SK-N-SH treated with all-trans-retinoic acid at 6 μM for 48 hours (cell line): ENCODE measurements around the gene AFDN.

ENCODE experiments used
- ARNTL ChIP-seq: fragments of 450-650 bp; formaldehyde crosslinking; IDR thresholded peaks from 2 replicates; pipeline ENCODE4 v1.5.0; 2020; ENCODE audit warnings: low read depth, mild to moderate bottlenecking, moderate library complexity, borderline replicate concordance
- CREB5 ChIP-seq: fragments of 250-450 bp; sonication (Bioruptor Pico); IDR thresholded peaks from 2 replicates; pipeline ENCODE4 v1.5.1; 2020; ENCODE audit warnings: low read depth, mild to moderate bottlenecking, moderate library complexity
- CSRNP3 ChIP-seq: fragments of 250-450 bp; sonication (Bioruptor Pico); IDR thresholded peaks from 2 replicates; pipeline ENCODE4 v1.5.1; 2021; ENCODE audit warnings: mild to moderate bottlenecking, moderate library complexity
- GLIS3 ChIP-seq: fragments of 250-450 bp; sonication (Bioruptor Pico); IDR thresholded peaks from 2 replicates; pipeline ENCODE4 v1.5.0; 2020; ENCODE audit warnings: mild to moderate bottlenecking, moderate library complexity
- PATZ1 ChIP-seq: fragments of 250-450 bp; sonication (Bioruptor Pico); IDR thresholded peaks from 2 replicates; pipeline ENCODE4 v1.8.0; 2020; ENCODE audit warnings: mild to moderate bottlenecking, moderate library complexity, borderline replicate concordance
- PPARA ChIP-seq: fragments of 250-450 bp; sonication (Bioruptor Pico); IDR thresholded peaks from 2 replicates; pipeline ENCODE4 v1.5.0; 2020; ENCODE audit warnings: mild to moderate bottlenecking, borderline replicate concordance
- RARB ChIP-seq: fragments of 250-450 bp; sonication (Bioruptor Pico); IDR thresholded peaks from 2 replicates; pipeline ENCODE4 v1.8.0; 2021; ENCODE audit warnings: mild to moderate bottlenecking, moderate library complexity
- TOX ChIP-seq: fragments of 250-450 bp; sonication (Bioruptor Pico); IDR thresholded peaks from 2 replicates; pipeline ENCODE4 v1.8.0; 2021; ENCODE audit warnings: mild to moderate bottlenecking, moderate library complexity, borderline replicate concordance
- ZC3H10 ChIP-seq: fragments of 250-450 bp; sonication (Bioruptor Pico); IDR thresholded peaks from 2 replicates; pipeline ENCODE4 v1.5.1; 2021; ENCODE audit warnings: mild to moderate bottlenecking, moderate library complexity
- ZFP3 ChIP-seq: fragments of 250-450 bp; sonication (Bioruptor Pico); IDR thresholded peaks from 2 replicates; pipeline ENCODE4 v1.5.0; 2020; ENCODE audit warnings: mild to moderate bottlenecking, moderate library complexity
- ZNF565 ChIP-seq: fragments of 450-650 bp; formaldehyde crosslinking; conservative IDR thresholded peaks from 2 replicates; pipeline ENCODE4 v1.5.0; 2020; ENCODE audit warnings: low read depth, mild to moderate bottlenecking, moderate library complexity

GRCh38 chr6:167947716-167948115 lies 121.0 kb downstream of the AFDN start:
- TF ChIP-seq PATZ1 (CRISPR knock-in tag), result no peak
- no peak for TF ChIP-seq TOX (CRISPR knock-in tag)
- TF ChIP-seq ZC3H10 (CRISPR knock-in tag), result no peak
- TF ChIP-seq RARB (CRISPR knock-in tag), result no peak
- no peak for TF ChIP-seq ARNTL (CRISPR knock-in tag)
- no peak for TF ChIP-seq CSRNP3 (CRISPR knock-in tag)
- TF ChIP-seq CREB5 (CRISPR knock-in tag), result no peak
- TF ChIP-seq ZNF565, result no peak
- no peak for TF ChIP-seq GLIS3
- no peak for TF ChIP-seq ZFP3 (CRISPR knock-in tag)
- TF ChIP-seq PPARA (CRISPR knock-in tag), result no peak
